Esophagus muscularis mucosa (tissue), 3 donors: ENCODE results near the gene PCDHB16.

ENCODE experiments used
- CTCF ChIP-seq, 3 experiments: fragments of 200-600 bp in 2 of 3; fragments of 450-650 bp in 1 of 3; sonication (generic) in 2 of 3; IDR thresholded peaks; one replicate each; pipeline ENCODE4 v1.5.1; 2017 to 2019; ENCODE audit warnings: antibody characterized with exemption in 3 of 3, mild to moderate bottlenecking in 2 of 3, moderate library complexity in 1 of 3
- POLR2A ChIP-seq: fragments of 450-650 bp; IDR thresholded peaks from one replicate; pipeline ENCODE4 v1.6.1; 2017; ENCODE audit warnings: antibody characterized with exemption, moderate library complexity, mild to moderate bottlenecking, low read depth
- POLR2AphosphoS5 ChIP-seq, 2 donors: sonication (generic); formaldehyde crosslinking; IDR thresholded peaks; one replicate each; pipeline ENCODE4 v1.6.1; 2017; ENCODE audit warnings: antibody characterized with exemption in 2 of 2

DNA sequence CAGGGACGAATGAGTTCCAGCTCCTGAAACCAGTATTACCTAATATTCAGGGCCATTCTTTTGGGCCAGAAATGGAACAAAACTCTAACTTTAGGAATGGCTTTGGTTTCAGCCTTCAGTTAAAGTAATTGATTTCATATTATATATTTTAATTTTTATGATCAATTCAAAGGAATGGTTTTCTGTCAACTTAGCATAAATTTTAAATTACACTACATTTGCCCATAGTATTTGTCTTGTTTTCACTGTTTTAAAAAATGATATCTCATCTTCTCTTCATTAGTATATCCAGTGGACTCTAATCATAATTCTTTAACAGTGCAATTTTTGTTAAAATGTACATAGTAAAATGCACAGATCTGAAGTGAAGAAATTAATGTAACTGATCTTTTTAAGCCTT lies 1.9 kb upstream of the PCDHB16 start:
- TF ChIP-seq POLR2A (no peak), CTCF (IDR thresholded peaks at IDR 0.05) (no peak), POLR2AphosphoS5 (IDR thresholded peaks at IDR 0.05) (no peak)
